K562 (cell line): ENCODE data around the gene ERH.

Experiments
- GTF2F1 ChIP-seq: IDR thresholded peaks from 2 replicates; pipeline ENCODE4 v1.6.1; 2011; ENCODE audit warnings: low read depth, low read length, improper control_type of control experiment
- NFIC ChIP-seq: fragments of 450-650 bp; IDR thresholded peaks from 2 replicates; pipeline ENCODE4 v1.6.1; 2017; ENCODE audit warnings: mild to moderate bottlenecking, inconsistent platforms
- ZNF253 ChIP-seq: fragments of 250-450 bp; sonication (Bioruptor Pico); conservative IDR thresholded peaks from 2 replicates; pipeline ENCODE4 v1.6.1; 2021; ENCODE audit warnings: mild to moderate bottlenecking

- TF ChIP-seq NFIC (no peak), ZNF253 (CRISPR knock-in tag) (no peak), GTF2F1 (no peak)
Observed at GRCh38 chr14:69353168-69353567, 44.9 kb downstream of the ERH start.
